ENCODE measurements around the gene GNG2.

The GNG2 gene

GRCh38 chr14:51938137-51938536 lies 77.7 kb downstream of the GNG2 start:
- in situ Hi-C loops (cut with MboI; ENCODE audit: low sequenced_read_pairs), result no loop called here

GRCh38 chr14:51938821-51939220 lies 78.4 kb downstream of the GNG2 start:
- in situ Hi-C loops (cut with MboI; ENCODE audit: low sequenced_read_pairs), result no loop called here

GRCh38 chr14:51939226-51939625 lies 78.8 kb downstream of the GNG2 start:
- in situ Hi-C loops (cut with MboI; ENCODE audit: low sequenced_read_pairs), result no loop called here

- in situ Hi-C loops (cut with MboI; ENCODE audit: low sequenced_read_pairs), result no loop called here
These were observed 79.4 kb downstream of the GNG2 start for GRCh38 chr14:51939755-51940301.

GRCh38 chr14:51942971-51943370 lies 82.6 kb downstream of the GNG2 start:
- in situ Hi-C loops (cut with MboI; ENCODE audit: low sequenced_read_pairs), result no loop called here

GRCh38 chr14:51950007-51950406 lies 89.6 kb downstream of the GNG2 start:
- in situ Hi-C loops (cut with MboI; ENCODE audit: low sequenced_read_pairs), result no loop called here

GRCh38 chr14:51951656-51952055 lies 91.2 kb downstream of the GNG2 start:
- in situ Hi-C loops (cut with MboI; ENCODE audit: low sequenced_read_pairs), result no loop called here

- in situ Hi-C loops (cut with MboI; ENCODE audit: low sequenced_read_pairs), result no loop called here
These were observed 93.6 kb downstream of the GNG2 start for GRCh38 chr14:51954031-51954430.

GRCh38 chr14:51954657-51955056 lies 94.2 kb downstream of the GNG2 start:
- in situ Hi-C loops (cut with MboI; ENCODE audit: low sequenced_read_pairs), result no loop called here

- in situ Hi-C loops (cut with MboI; ENCODE audit: low sequenced_read_pairs), result no loop called here
These were observed 97.5 kb downstream of the GNG2 start for GRCh38 chr14:51957950-51958349.

GRCh38 chr14:51959928-51960327 lies 99.5 kb downstream of the GNG2 start:
- in situ Hi-C loops (cut with MboI; ENCODE audit: low sequenced_read_pairs), result no loop called here

- in situ Hi-C loops (cut with MboI; ENCODE audit: low sequenced_read_pairs), result no loop called here
These were observed 100.5 kb downstream of the GNG2 start for GRCh38 chr14:51960866-51961265.

- in situ Hi-C loops (cut with MboI; ENCODE audit: low sequenced_read_pairs), result no loop called here
These were observed 102.3 kb downstream of the GNG2 start for GRCh38 chr14:51962711-51963110.

- in situ Hi-C loops (cut with MboI; ENCODE audit: low sequenced_read_pairs), result no loop called here
These were observed 102.9 kb downstream of the GNG2 start for GRCh38 chr14:51963286-51963685.

- in situ Hi-C loops (cut with MboI; ENCODE audit: low sequenced_read_pairs), result no loop called here
These were observed 107.1 kb downstream of the GNG2 start for GRCh38 chr14:51967521-51967920.

- in situ Hi-C loops (cut with MboI; ENCODE audit: low sequenced_read_pairs), result no loop called here
These were observed 109.6 kb downstream of the GNG2 start for GRCh38 chr14:51969852-51970540.

GRCh38 chr14:51972566-51972965 lies 112.2 kb downstream of the GNG2 start:
- in situ Hi-C loops (cut with MboI; ENCODE audit: low sequenced_read_pairs), result no loop called here

- in situ Hi-C loops (cut with MboI; ENCODE audit: low sequenced_read_pairs), result no loop called here
These were observed 116.7 kb downstream of the GNG2 start for GRCh38 chr14:51977075-51977474.

- in situ Hi-C loops (cut with MboI; ENCODE audit: low sequenced_read_pairs), result no loop called here
These were observed 118.3 kb downstream of the GNG2 start for GRCh38 chr14:51978681-51979085.

GRCh38 chr14:51979088-51979709 lies 118.8 kb downstream of the GNG2 start:
- in situ Hi-C loops (cut with MboI; ENCODE audit: low sequenced_read_pairs), result no loop called here

GRCh38 chr14:51981218-51981854 lies 120.9 kb downstream of the GNG2 start:
- in situ Hi-C loops (cut with MboI; ENCODE audit: low sequenced_read_pairs), result no loop called here

- in situ Hi-C loops (cut with MboI; ENCODE audit: low sequenced_read_pairs), result no loop called here
These were observed 127.8 kb downstream of the GNG2 start for GRCh38 chr14:51988221-51988620.
